Measurements from ENCODE around the gene RBAK.
"Not testable (repeated sequence)": the region's sequence is repeated elsewhere in the genome, so short reads cannot be mapped to it uniquely, and the experiment has no call there.

RBAK gene

GRCh38 chr7:5053175-5053574 is 7.5 kb downstream of the RBAK start:
- DNase-seq = no peak

DNA sequence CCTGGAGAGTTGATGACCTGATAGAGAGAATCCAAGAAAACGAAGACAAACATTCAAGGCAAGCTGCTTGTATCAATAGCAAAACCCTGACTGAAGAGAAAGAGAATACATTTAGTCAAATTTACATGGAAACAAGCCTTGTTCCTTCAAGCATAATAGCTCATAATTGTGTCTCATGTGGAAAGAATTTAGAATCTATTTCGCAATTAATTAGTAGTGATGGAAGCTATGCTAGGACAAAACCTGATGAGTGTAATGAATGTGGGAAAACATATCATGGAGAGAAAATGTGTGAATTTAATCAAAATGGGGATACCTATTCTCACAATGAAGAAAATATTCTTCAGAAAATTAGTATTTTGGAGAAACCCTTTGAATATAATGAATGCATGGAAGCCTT is 18.0 kb downstream of the RBAK start:
- DNase-seq = no peak

- DNase-seq = no peak
Observed at GRCh38 chr7:5064391-5065106, 18.9 kb downstream of the RBAK start.

DNA sequence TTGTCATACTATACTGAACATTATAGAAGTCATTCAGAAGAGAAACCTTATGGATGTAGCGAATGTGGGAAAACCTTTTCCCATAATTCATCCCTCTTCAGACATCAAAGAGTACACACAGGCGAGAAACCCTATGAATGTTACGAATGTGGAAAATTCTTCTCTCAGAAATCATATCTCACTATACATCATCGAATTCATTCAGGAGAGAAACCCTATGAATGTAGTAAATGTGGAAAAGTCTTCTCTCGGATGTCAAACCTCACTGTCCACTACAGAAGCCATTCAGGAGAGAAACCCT is 19.4 kb downstream of the RBAK start:
- DNase-seq = no peak

DNA sequence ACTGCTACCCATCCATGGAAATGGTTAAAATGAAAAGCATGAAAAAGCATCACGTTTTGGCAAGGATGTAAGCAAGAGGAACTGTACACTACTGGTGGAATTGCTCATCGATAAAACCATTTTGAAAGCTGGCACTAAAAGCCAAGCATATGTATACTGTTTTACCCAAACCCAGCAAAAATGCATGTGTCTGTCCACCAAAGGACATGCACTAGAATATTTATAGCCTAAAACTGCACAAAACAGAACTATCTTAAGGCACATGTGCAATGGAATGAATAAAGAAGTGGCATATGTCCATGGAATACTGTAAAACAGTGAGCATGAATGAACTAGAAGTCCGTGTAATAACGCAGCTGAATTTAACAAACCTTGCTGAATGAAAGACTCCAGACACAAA is 22.9 kb downstream of the RBAK start:
- DNase-seq = no peak

- no peak for DNase-seq
Observed at GRCh38 chr7:5070206-5070605, 24.5 kb downstream of the RBAK start.

DNA sequence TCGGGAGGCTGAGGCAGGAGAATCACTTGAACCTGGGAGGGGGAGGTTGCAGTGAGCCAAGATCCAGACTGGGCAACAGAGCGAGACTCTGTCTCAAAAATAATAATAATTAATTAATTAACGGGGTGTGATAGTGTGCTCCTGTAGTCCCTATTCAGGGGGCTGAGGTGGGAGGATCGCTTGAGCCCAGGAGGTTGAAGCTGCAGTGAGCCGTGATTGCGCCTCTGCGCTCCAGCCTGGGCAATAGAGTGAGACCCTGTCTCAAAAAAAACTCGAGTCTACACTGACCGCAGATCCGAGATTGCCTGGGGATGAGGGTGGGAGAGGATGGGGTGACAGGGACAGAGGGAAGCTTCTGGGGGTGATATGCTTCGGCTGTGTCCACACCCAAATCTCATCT is 29.5 kb downstream of the RBAK start:
- not testable (repeated sequence) for DNase-seq

DNA sequence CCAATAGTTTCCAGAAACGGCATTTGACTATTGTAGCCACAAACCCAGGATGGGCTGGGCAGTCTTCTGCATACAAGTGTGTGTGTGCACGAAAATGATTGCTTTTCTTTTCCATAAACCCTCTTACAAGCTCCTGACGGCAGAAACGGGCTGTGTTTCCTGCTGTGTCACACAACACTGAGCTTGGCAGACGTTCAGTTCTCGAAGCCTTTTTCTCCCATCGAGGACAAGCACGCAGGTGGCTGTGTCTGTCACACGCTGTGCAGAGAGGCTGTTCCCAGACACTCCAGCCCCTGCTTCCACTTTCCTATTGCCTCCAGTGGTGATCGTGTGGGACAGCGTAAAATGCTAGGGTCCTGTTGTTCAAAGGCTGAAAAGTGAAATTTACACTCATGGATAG is 32.1 kb downstream of the RBAK start:
- no peak for DNase-seq

DNA sequence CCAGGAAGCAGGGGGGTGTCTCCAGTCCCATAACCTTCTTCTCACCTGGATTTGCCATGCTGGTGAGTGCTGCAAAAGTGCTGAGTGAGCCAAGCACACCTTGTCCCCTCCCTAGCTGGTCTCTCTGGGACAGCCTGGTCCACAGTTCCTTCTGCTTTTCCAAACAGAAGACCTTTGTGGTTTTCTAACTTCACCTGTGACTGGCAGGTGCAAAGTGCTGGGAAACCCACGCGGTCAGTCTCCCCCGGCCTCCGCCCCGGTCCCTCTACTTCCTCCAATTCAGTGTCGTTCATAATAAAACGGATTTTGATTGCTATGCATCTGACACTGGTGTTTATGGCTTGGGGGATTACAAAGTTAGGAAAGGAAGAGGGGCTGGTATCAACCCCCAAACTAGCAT is 37.1 kb downstream of the RBAK start:
- no peak for DNase-seq

DNA sequence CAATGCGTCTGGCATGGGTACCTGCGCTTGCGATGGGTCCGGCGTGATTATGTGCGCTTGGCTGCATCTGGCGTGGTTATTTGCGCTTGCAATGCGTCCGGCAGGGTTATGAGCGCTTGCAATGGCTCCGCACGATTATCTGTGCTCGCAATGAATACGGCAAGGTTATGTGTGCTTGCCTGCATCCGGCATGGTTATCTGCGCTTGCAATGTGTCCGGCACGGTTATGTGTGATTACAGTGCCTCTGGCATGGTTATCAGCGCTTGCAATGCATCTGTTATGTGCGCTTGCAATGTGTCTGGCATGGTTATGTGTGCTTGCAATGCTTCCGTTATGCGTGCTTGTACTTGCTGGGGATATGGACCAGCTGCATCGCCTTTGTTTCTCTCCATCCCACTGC is 37.7 kb downstream of the RBAK start:
- no peak for DNase-seq

GRCh38 chr7:5086256-5086655 is 40.6 kb downstream of the RBAK start:
- no peak for DNase-seq

DNA sequence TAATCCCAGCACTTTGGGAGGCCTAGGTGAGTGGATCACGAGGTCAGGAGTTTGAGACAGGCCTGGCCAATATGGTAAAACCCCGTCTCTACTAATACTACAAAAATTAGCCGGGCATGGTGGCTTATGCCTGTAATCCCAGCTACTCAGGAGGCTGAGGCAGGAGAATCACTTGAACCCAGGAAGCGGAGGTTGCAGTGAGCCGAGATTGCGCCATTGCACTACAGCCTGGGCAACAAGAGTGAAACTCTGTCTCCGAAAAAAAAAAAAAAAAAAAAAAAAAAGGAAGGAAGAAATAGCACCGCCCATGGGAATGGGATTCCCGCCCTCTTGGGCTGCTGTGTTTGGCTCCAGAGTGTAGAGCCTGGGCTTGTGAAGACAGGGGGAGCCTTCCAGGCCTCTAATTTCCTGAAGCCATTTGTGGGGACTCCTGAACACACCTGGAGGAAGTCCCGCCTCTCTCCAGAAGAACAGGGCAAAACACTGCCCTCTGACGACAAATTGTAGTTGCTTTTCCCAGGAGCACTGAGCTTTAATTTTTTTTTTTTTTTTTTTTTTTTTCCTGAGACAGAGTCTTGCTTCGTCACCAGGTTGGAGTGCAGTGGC is 42.7 kb downstream of the RBAK start:
- DNase-seq = not testable (repeated sequence)

DNA sequence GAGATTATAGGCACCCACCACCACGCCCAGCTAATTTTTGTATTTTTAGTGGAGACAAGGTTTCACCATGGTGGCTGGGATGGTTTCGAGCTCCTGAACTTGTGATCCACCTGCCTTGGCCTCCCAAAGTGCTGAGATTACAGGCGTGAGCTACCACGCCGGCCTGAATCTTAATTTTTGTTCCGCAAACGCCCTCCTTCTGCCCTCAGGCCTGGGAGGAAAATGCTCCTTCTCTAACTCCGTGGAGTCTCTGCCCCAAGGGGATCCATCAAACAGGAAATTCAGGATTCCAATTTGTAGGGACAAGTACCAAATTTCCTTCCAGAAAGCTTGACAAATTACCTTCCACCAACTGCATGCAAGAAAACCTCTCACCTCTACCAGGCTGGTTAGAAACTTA is 43.2 kb downstream of the RBAK start:
- no peak for DNase-seq

DNA sequence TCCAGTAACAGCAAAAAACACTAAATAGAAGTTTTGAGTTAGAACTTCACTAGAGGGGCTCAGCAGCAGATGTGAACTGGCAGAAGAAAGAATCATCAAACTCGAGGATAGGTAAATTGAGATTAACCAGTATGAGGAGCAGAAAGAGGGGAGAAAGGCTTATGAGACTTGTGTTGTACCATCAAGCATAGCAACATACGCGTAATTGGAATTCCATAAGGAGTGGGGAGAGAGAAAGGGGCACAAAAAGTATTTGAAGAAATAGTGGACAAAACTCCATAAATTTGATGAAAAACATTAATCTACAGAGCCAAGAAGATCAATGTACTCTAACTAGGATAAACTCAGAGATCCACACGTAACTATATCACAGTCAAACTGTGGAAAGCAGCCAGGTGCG is 48.3 kb downstream of the RBAK start:
- DNase-seq = no peak

GRCh38 chr7:5094641-5095040 is 49.0 kb downstream of the RBAK start:
- no peak for DNase-seq

DNA sequence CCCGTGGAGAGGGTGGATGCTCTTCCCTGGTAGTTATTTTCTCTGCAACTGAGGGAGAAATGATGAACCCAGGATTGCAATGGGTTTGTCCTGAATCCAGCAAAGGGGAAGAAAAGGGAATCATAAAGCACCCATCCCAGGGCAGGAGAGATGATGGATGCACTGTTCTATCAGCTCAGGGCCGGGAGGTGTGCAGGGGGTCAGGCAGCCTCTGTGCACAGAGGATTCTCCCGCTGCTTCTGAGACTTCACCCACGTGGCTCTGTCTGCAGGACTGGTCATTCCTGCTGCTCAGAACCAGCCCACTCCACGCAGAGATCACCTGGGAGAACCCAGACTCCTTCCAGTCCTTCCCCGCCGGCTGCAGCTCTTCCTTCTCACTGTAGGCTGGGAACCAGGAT is 70.7 kb downstream of the RBAK start:
- no peak for DNase-seq

GRCh38 chr7:5117095-5117970 is 71.7 kb downstream of the RBAK start:
- no peak for DNase-seq

Data from activated naive CD4-positive, alpha-beta T cell treated with Interleukin-2 at 50 U/mL for 16 hours (primary cell).